Measurements from ENCODE around the gene VRK3.
"Not testable (repeated sequence)": the region's sequence is repeated elsewhere in the genome, so short reads cannot be mapped to it uniquely, and the experiment has no call there.

VRK3 gene

DNA sequence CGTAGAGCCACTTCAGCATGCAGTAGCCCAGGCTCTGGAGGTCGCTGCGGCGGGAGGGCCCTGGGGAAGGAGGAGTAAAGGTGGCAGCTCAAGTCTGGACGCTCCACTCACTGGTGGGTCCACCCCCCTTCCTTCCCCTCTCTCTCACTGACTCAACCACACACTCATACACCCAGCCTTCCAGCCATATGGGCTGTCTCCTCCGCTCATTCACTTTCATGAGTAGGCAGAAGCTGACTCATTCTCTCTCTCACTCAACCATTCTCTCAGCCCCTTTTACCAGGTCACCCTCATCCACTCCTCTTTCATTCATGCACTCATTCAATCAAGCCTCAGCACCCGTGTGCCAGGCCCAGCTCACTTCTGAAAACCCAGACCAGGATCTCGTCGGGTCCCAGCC, 36.7 kb downstream of the VRK3 start:
- no peak for DNase-seq (ENCODE audit: low read depth in 1 of 2, low spot score in 1 of 2)

DNA sequence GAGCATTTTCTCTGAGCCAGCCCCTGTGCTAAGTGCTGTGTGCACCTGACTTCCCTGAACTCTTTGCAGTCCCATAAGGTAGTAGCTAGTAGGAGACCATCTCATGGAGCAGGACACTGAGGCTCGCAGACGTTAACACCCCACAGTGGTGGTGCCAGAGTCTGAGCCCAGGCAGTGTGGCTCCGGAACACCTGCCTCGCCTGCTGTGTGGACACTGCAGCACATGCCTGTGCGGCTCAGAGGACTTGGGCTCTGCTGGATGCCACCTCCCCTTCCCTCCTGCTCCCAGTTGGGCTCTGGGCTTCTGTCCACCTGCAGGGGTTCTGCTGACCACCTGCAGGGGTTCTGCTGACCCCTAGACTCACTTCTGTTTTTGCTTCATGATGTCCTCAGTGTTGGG, 37.2 kb downstream of the VRK3 start:
- DNase-seq (ENCODE audit: low read depth in 1 of 2, low spot score in 1 of 2) = no peak

DNA sequence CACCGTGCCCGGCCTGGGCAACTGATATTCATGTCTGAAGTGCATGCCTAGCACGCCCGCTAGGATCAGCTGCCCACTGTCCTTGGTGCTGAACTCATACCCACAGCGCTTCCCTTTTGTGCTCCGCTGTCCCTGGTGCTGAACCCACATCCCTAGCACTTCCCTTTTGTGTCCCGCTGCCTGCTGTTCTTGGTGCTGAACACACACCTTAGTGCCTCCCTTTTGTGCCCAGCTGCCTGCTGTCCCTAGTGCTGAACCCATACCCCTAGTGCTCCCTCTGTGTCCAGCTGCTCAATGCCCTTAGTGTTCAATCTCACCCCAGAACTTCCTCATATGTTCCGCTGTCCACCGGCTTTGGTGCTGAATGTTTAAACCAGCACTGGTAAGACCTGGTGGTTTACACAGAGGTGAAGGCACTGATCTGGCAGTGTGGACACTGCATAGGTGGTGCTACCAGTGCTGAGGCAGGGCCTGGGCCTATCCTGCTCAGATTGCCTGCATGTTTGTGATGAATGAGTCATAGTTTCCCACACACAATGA, 37.9 kb downstream of the VRK3 start:
- DNase-seq (ENCODE audit: low read depth in 1 of 2, low spot score in 1 of 2) = peak; percentile 45 to 51

- DNase-seq (ENCODE audit: low read depth in 1 of 2, low spot score in 1 of 2) = no peak
Observed at GRCh38 chr19:49986354-49986753, 38.8 kb downstream of the VRK3 start.

- no peak for DNase-seq (ENCODE audit: low read depth in 1 of 2, low spot score in 1 of 2)
Observed at GRCh38 chr19:49985871-49986270, 39.3 kb downstream of the VRK3 start.

- DNase-seq (ENCODE audit: low read depth in 1 of 2, low spot score in 1 of 2) = no peak
Observed at GRCh38 chr19:49984491-49984890, 40.7 kb downstream of the VRK3 start.

DNA sequence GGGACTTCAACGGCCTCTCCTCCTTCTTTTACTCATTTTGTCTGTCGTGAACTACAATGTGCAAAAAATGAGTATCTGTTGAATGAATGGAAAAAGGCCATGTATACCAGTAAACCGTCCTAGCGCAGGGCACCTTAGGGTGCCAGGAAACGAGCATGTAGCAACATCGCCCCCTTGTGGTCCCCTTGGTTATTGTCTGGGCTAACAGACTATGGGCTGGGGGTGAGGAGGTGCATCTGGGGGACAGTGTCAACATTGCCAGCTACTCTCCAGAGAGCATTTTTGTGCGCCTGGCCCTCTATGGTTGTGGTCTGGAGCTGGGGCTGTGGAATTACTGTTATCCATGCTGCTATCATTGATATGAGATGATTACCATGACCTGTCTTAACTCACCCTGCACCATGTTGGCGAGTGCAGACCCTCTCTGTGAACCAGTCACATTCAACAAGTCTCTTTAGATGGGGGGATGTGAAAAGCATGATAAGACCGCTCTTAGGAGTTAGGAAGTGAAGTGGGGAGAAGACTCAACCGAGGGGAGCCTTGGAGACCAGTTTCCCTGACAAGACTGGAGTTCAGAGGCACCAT, 41.4 kb downstream of the VRK3 start:
- DNase-seq (ENCODE audit: low read depth in 1 of 2, low spot score in 1 of 2) = peak; percentile 50 to 66

- no peak for DNase-seq (ENCODE audit: low read depth in 1 of 2, low spot score in 1 of 2)
Observed at GRCh38 chr19:49981603-49982593, 43.3 kb downstream of the VRK3 start.

DNA sequence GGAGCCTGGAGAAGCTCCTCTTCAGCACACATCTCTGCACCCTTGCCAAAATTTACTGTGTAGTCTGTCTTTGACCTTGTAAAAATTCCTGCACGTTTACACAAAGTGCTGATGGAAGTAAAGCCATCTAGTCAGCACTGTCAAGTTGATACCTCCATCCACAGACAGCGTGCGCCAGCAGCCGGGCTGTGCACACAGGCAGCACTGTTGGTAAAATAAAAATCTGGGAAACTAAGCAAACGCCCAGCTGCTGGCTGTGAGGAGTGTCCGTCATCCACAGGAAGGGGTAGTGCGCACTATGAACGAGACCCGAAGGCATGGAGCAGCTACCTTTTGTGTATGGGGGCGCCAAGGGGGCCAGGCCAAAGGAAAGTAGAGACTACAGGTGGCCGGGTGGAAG, 46.8 kb downstream of the VRK3 start:
- DNase-seq (ENCODE audit: low read depth in 1 of 2, low spot score in 1 of 2) = no peak

GRCh38 chr19:49977881-49978280, 47.3 kb downstream of the VRK3 start:
- no peak for DNase-seq (ENCODE audit: low read depth in 1 of 2, low spot score in 1 of 2)

GRCh38 chr19:49977076-49977475, 48.1 kb downstream of the VRK3 start:
- no peak for DNase-seq (ENCODE audit: low read depth in 1 of 2, low spot score in 1 of 2)

- DNase-seq (ENCODE audit: low read depth in 1 of 2, low spot score in 1 of 2) = no peak
Observed at GRCh38 chr19:49976496-49976895, 48.7 kb downstream of the VRK3 start.

- no peak for DNase-seq (ENCODE audit: low read depth in 1 of 2, low spot score in 1 of 2)
Observed at GRCh38 chr19:49975051-49975450, 50.1 kb downstream of the VRK3 start.

- no peak for DNase-seq (ENCODE audit: low read depth in 1 of 2, low spot score in 1 of 2)
Observed at GRCh38 chr19:49973987-49974386, 51.2 kb downstream of the VRK3 start.

- no peak for DNase-seq (ENCODE audit: low read depth in 1 of 2, low spot score in 1 of 2)
Observed at GRCh38 chr19:49972841-49973240, 52.3 kb downstream of the VRK3 start.

DNA sequence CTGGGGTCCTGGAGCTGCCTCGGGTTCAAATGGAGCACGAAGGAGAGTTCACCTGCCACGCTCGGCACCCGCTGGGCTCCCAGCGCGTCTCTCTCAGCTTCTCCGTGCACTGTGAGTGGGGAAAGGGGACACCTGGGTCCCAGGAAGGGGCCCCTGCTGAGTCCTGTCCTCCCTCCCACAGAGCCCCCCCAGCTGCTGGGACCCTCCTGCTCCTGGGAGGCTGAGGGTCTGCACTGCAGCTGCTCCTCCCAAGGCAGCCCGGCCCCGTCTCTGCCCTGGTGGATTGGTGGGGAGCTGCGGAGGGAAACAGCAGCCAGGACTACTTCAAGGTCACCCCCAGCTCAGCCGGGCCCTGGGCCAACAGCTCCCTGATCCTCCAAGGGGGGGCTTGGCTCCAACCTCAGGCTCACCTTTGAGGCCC, 53.2 kb downstream of the VRK3 start:
- no peak for DNase-seq (ENCODE audit: low read depth in 1 of 2, low spot score in 1 of 2)

DNA sequence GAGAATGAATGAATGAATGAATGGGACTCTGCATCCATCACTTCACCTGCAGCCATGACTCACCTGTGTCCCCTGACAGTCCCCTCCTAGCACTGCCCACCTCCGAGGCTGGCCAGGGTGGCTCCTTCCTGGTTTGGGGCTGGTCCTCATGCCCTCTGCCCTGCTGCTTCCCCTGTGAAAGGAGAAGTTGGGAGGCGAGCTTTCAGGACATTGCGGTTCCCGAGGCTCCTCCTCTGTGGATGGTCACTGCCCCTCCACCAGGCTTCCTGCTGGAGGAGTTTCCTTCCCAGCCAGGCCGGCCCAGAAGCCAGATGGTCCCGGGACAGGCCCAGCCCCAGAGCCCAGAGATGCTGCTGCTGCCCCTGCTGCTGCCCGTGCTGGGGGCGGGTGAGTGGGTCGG, 55.8 kb downstream of the VRK3 start:
- not testable (repeated sequence) for DNase-seq (ENCODE audit: low read depth in 1 of 2, low spot score in 1 of 2)

GRCh38 chr19:49968279-49968922, 56.8 kb downstream of the VRK3 start:
- DNase-seq (ENCODE audit: low read depth in 1 of 2, low spot score in 1 of 2) = no peak

DNA sequence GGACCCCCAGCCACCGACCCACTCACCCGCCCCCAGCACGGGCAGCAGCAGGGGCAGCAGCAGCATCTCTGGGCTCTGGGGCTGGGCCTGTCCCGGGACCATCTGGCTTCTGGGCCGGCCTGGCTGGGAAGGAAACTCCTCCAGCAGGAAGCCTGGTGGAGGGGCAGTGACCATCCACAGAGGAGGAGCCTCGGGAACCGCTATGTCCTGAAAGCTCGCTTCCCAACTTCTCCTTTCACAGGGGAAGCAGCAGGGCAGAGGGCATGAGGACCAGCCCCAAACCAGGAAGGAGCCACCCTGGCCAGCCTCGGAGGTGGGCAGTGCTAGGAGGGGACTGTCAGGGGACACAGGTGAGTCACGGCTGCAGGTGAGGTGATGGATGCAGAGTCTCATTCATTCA, 64.2 kb downstream of the VRK3 start, which contains the start of gene SIGLEC11:
TSS of gene SIGLEC11 (minus strand) at position 193 of the 400 bp plus-strand sequence. CDS start at position 102, 91 bp downstream.
- not testable (repeated sequence) for DNase-seq (ENCODE audit: low read depth in 1 of 2, low spot score in 1 of 2)

- DNase-seq (ENCODE audit: low read depth in 1 of 2, low spot score in 1 of 2) = not testable (repeated sequence)
Observed at GRCh38 chr19:49959892-49960291, 65.3 kb downstream of the VRK3 start.

- not testable (repeated sequence) for DNase-seq (ENCODE audit: low read depth in 1 of 2, low spot score in 1 of 2)
Observed at GRCh38 chr19:49958596-49958995, 66.6 kb downstream of the VRK3 start.

Data from stimulated activated CD4-positive, alpha-beta T cell treated with anti-CD3 and anti-CD28 coated beads, Interleukin-15, amount 100 ng/mL, for 1 hour (primary cell).